Measurements from ENCODE around the gene CXCR4. TPM values are rescaled to one million over a fixed set of nuclear protein-coding genes. Genes with fewer than 3 reads are reported as not detected.
"Not testable (repeated sequence)": the region's sequence is repeated elsewhere in the genome, so short reads cannot be mapped to it uniquely, and the experiment has no call there.

Gene CXCR4
- total RNA-seq, 1 donor: not detected

DNA sequence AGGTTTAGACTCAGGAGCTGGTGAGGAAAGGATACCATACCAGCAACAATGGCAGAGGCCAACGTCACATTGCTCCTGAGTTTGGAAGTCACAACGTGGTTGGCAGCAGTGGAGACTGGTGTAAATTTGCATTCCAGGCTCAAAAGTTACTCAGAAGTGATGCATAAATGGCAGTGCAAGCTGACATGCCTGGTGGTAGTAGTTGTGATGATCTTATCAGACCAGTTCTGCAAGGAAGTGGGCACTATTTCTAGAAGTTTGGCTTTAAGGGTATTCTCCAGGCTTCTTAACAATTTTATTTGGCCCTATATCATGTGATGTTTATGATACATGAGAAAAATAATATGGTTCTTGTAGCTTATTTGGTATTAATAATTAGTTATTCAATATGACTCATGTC, 37.8 kb downstream of the CXCR4 start:
- DNase-seq (ENCODE audit: low read depth): no peak
- TF ChIP-seq, protein P1, sequence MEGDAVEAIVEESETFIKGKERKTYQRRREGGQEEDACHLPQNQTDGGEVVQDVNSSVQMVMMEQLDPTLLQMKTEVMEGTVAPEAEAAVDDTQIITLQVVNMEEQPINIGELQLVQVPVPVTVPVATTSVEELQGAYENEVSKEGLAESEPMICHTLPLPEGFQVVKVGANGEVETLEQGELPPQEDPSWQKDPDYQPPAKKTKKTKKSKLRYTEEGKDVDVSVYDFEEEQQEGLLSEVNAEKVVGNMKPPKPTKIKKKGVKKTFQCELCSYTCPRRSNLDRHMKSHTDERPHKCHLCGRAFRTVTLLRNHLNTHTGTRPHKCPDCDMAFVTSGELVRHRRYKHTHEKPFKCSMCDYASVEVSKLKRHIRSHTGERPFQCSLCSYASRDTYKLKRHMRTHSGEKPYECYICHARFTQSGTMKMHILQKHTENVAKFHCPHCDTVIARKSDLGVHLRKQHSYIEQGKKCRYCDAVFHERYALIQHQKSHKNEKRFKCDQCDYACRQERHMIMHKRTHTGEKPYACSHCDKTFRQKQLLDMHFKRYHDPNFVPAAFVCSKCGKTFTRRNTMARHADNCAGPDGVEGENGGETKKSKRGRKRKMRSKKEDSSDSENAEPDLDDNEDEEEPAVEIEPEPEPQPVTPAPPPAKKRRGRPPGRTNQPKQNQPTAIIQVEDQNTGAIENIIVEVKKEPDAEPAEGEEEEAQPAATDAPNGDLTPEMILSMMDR (IDR thresholded peaks at IDR 0.05; ENCODE audit: insufficient read depth, low read depth, low read length): no peak
- H3K4me3 ChIP-seq (ENCODE audit: low read depth, low read length): no peak overlapping the region

DNA sequence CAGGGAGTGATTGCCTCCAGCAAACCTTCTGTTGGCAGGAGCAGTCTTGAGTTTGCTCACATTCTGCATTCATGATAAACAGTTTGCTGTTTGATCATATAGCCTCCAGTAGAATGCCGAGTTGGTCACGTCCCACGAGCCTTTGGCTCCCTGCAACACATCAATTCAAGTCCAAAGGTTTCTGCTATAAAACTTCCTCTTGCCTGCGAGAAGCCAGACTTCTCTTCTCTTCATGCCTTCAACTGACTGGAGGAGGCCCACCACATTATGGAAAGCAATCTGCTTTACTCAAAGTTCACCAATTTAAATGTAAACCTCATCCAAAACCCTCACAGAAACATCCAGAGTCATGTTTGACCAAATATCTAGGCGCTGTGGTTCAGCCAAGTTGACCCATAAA, 40.8 kb downstream of the CXCR4 start:
- TF ChIP-seq, protein P1 (IDR thresholded peaks at IDR 0.05; ENCODE audit: insufficient read depth, low read depth, low read length): no peak
- H3K4me3 ChIP-seq (ENCODE audit: low read depth, low read length): no peak overlapping the region
- DNase-seq (ENCODE audit: low read depth): no peak

DNA sequence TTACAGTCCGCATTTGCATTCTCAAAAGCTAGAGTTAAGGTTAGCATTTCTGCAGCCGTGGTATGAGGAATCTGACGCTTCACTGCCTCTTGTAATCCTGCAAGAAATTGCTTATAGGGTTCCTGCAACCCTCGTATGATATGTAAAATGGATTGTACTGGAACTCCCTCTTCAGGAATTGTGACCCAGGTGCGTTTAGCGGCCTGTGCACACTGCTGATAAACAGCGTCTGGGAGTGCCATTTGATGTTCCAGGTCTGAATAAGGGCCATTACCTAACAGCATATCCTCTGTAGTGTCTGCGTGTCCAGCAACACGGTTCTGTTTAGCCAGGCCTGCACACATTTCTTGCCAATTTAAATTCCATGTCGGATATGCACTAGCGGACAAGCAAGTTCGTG, 42.5 kb downstream of the CXCR4 start:
- no peak for DNase-seq (ENCODE audit: low read depth)
- TF ChIP-seq, protein P1 (IDR thresholded peaks at IDR 0.05; ENCODE audit: insufficient read depth, low read depth, low read length): no peak
- H3K4me3 ChIP-seq (ENCODE audit: low read depth, low read length): no peak overlapping the region

DNA sequence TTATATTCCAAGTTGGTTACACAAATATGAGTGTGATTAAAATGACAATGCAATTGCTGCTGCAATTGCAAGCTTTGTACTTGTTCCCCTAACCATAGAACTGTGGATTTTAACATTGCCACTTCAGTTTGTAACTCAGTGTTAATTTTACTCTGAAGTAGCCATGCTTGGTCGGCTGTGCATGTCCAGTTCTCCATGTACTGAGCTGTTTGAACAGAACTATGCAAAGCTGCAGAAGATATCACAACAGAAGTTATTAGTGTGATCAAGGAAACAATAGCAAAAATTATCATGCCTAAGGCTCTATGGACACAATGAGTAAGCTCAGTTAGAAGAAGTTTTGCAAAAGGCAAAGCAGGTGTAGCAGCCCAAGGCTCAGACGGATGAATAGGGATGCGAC, 45.3 kb downstream of the CXCR4 start:
- TF ChIP-seq, protein P1 (IDR thresholded peaks at IDR 0.05; ENCODE audit: insufficient read depth, low read depth, low read length): no peak
- no peak overlapping the region for H3K4me3 ChIP-seq (ENCODE audit: low read depth, low read length)
- no peak for DNase-seq (ENCODE audit: low read depth)

DNA sequence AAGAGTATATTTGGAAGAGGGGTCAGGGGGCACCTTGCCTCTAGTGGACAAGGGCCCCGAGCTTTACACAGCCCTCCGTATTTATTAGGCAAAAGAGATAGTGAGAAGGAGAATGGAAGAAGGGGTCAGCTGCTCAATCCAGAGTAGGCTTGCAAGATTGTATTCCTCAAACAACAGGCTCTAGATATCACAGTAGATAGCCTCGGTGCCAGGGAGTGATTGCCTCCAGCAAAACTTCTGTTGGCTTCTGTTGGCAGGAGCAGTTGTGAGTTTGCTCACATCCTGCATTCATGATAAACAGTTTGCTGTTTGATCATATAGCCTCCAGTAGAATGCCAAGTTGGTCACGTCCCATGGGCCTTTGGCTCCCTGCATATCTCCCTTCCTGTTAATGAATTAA, 46.1 kb downstream of the CXCR4 start:
- DNase-seq (ENCODE audit: low read depth); H3K4me3 ChIP-seq (ENCODE audit: low read depth, low read length): not testable (repeated sequence)

DNA sequence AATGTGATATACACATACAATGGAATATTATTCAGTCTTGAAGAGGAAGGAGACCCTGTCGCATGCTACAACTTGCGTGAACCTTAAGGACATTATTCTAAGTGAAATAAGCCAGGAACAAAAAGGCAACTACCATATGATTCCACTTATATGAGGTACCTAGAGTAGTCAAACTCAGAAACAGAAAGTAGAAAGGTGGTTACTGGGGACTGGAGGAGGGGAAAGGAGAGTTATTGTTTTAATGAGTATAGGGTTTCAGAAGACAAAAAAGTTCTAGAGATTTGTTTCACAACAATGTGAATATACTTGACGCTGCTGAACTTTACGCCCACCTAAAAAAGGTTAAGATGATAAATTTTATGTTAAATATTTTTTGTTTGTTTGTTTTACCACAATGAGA, 47.0 kb downstream of the CXCR4 start:
- TF ChIP-seq, protein P1 (IDR thresholded peaks at IDR 0.05; ENCODE audit: insufficient read depth, low read depth, low read length): no peak
- DNase-seq (ENCODE audit: low read depth): no peak

DNA sequence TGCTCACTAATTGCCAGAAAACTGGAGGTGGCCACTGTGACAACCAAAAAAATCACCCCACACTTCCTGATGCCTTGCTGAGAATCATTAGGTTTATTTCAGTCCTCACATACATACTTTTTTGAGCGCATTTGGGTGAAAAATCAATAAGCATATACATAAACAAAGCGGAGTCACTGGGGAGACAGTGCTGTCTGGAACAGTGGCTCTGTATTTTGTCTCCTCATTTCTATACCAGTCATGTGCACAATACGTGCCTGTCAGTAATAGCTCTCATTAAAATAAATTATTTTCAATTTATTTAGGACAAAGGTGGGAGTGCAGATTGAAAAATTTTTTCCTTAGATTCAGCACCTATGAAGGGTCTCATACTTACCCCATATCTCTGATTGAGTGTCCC, 48.2 kb downstream of the CXCR4 start:
- H3K4me3 ChIP-seq (ENCODE audit: low read depth, low read length): no peak overlapping the region

More for the DNA sequence above, 47.0 kb downstream of the CXCR4 start:
- H3K4me3 ChIP-seq (ENCODE audit: low read depth, low read length): no peak overlapping the region

More for the DNA sequence above, 48.2 kb downstream of the CXCR4 start:
- DNase-seq (ENCODE audit: low read depth): no peak
- TF ChIP-seq, protein P1 (IDR thresholded peaks at IDR 0.05; ENCODE audit: insufficient read depth, low read depth, low read length): no peak
